SK-N-SH treated with all-trans-retinoic acid at 6 μM for 48 hours (cell line): ENCODE results near the gene SNX5.

Experiments
- ATAC-seq: fragments of 200-7000 bp; cut with Tn5 transposase; 3 replicates; pipeline ENCODE4 v1.9.1; 2020; ENCODE audit warnings: mild to moderate bottlenecking, moderate library complexity
- ARNTL ChIP-seq: fragments of 450-650 bp; formaldehyde crosslinking; IDR thresholded peaks from 2 replicates; pipeline ENCODE4 v1.5.0; 2020; ENCODE audit warnings: low read depth, mild to moderate bottlenecking, moderate library complexity, borderline replicate concordance
- BACH2 ChIP-seq: fragments of 250-450 bp; sonication (Bioruptor Pico); IDR thresholded peaks from 2 replicates; pipeline ENCODE4 v1.9.0; 2021; ENCODE audit warnings: mild to moderate bottlenecking, borderline replicate concordance
- ESRRG ChIP-seq: fragments of 250-450 bp; sonication (Bioruptor Pico); IDR thresholded peaks from 2 replicates; pipeline ENCODE4 v1.6.1; 2021; ENCODE audit warnings: mild to moderate bottlenecking
- GLIS3 ChIP-seq: fragments of 250-450 bp; sonication (Bioruptor Pico); IDR thresholded peaks from 2 replicates; pipeline ENCODE4 v1.5.0; 2020; ENCODE audit warnings: mild to moderate bottlenecking, moderate library complexity
- ISL1 ChIP-seq: fragments of 250-450 bp; sonication (Bioruptor Pico); IDR thresholded peaks from 2 replicates; pipeline ENCODE4 v2.1.2; 2022; ENCODE audit warnings: mild to moderate bottlenecking, moderate library complexity
- OSR1 ChIP-seq: fragments of 250-450 bp; sonication (Bioruptor Pico); IDR thresholded peaks from 2 replicates; pipeline ENCODE4 v1.8.0; 2022; ENCODE audit warnings: moderate library complexity, mild to moderate bottlenecking, inconsistent platforms
- PPARA ChIP-seq: fragments of 250-450 bp; sonication (Bioruptor Pico); IDR thresholded peaks from 2 replicates; pipeline ENCODE4 v1.5.0; 2020; ENCODE audit warnings: mild to moderate bottlenecking, borderline replicate concordance
- RARB ChIP-seq: fragments of 250-450 bp; sonication (Bioruptor Pico); IDR thresholded peaks from 2 replicates; pipeline ENCODE4 v1.8.0; 2021; ENCODE audit warnings: mild to moderate bottlenecking, moderate library complexity
- SNAI2 ChIP-seq: fragments of 250-450 bp; sonication (Bioruptor Pico); IDR thresholded peaks from 2 replicates; pipeline ENCODE4 v1.5.0; 2020; ENCODE audit warnings: mild to moderate bottlenecking, moderate library complexity
- TCF4 ChIP-seq: fragments of 250-450 bp; sonication (Bioruptor Pico); IDR thresholded peaks from 2 replicates; pipeline ENCODE4 v1.8.0; 2021; ENCODE audit warnings: mild to moderate bottlenecking, moderate library complexity, borderline replicate concordance
- TOX ChIP-seq: fragments of 250-450 bp; sonication (Bioruptor Pico); IDR thresholded peaks from 2 replicates; pipeline ENCODE4 v1.8.0; 2021; ENCODE audit warnings: mild to moderate bottlenecking, moderate library complexity, borderline replicate concordance
- ZC3H10 ChIP-seq: fragments of 250-450 bp; sonication (Bioruptor Pico); IDR thresholded peaks from 2 replicates; pipeline ENCODE4 v1.5.1; 2021; ENCODE audit warnings: mild to moderate bottlenecking, moderate library complexity
- ZFP3 ChIP-seq: fragments of 250-450 bp; sonication (Bioruptor Pico); IDR thresholded peaks from 2 replicates; pipeline ENCODE4 v1.5.0; 2020; ENCODE audit warnings: mild to moderate bottlenecking, moderate library complexity
- ZFP30 ChIP-seq: fragments of 450-650 bp; formaldehyde crosslinking; IDR thresholded peaks from 2 replicates; pipeline ENCODE4 v1.5.0; 2022; ENCODE audit warnings: mild to moderate bottlenecking, moderate library complexity
- ZNF565 ChIP-seq: fragments of 450-650 bp; formaldehyde crosslinking; conservative IDR thresholded peaks from 2 replicates; pipeline ENCODE4 v1.5.0; 2020; ENCODE audit warnings: low read depth, mild to moderate bottlenecking, moderate library complexity
- ZNF70 ChIP-seq: fragments of 450-650 bp; formaldehyde crosslinking; IDR thresholded peaks from 2 replicates; pipeline ENCODE4 v1.5.0; 2020; ENCODE audit warnings: mild to moderate bottlenecking, moderate library complexity
- ZNF8 ChIP-seq: fragments of 450-650 bp; formaldehyde crosslinking; IDR thresholded peaks from 2 replicates; pipeline ENCODE4 v1.5.0; 2020; ENCODE audit warnings: mild to moderate bottlenecking, moderate library complexity
- TF ChIP-seq, protein P1 (sequence below): fragments of 250-450 bp; sonication (Bioruptor Pico); IDR thresholded peaks from 2 replicates; pipeline ENCODE4 v1.8.0; 2020; ENCODE audit warnings: mild to moderate bottlenecking, moderate library complexity, borderline replicate concordance
- TF ChIP-seq, protein P2 (sequence below): fragments of 250-450 bp; sonication (Bioruptor Pico); IDR thresholded peaks from 2 replicates; pipeline ENCODE4 v1.5.0; 2020; ENCODE audit warnings: mild to moderate bottlenecking, moderate library complexity
- TF ChIP-seq, protein P3 (sequence below): fragments of 250-450 bp; sonication (Bioruptor Pico); IDR thresholded peaks from 2 replicates; pipeline ENCODE4 v1.8.0; 2021; ENCODE audit warnings: low read depth, mild to moderate bottlenecking, moderate library complexity, borderline replicate concordance
- TF ChIP-seq, protein P4 (sequence below): fragments of 250-450 bp; sonication (Bioruptor Pico); IDR thresholded peaks from 2 replicates; pipeline ENCODE4 v1.5.1; 2021; ENCODE audit warnings: mild to moderate bottlenecking, moderate library complexity
- TF ChIP-seq, protein P5 (sequence below): fragments of 250-450 bp; sonication (Bioruptor Pico); IDR thresholded peaks from 2 replicates; pipeline ENCODE4 v1.5.1; 2020; ENCODE audit warnings: low read depth, mild to moderate bottlenecking, moderate library complexity

The SNX5 gene

DNA sequence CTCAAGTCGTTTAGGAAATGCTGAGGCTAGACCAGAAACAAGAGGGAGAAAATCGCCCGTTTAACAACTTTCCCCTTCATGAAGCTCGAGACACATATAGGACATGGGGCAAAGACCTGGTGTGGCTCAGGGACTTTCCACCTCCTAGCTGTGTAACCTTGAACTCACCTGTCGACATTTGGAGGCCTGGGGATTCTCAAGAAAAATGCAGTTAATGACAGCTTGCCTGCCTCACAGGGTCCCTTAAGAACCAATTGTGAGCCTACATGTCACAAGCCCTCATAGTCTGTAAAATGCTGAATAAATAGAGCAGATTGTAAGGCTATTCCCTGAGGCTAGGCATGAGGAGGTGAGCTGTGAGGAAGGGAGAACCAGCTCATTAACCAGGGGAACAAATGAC is 35.3 kb upstream of the SNX5 start:
- TF ChIP-seq ZFP30 (CRISPR knock-in tag): no peak
- no peak for TF ChIP-seq ZNF8 (CRISPR knock-in tag)
- no peak for TF ChIP-seq ZNF565 (CRISPR knock-in tag)
- no peak for TF ChIP-seq TOX
- no peak for TF ChIP-seq ARNTL (CRISPR knock-in tag)
- TF ChIP-seq ZC3H10 (CRISPR knock-in tag): no peak
- TF ChIP-seq SNAI2 (CRISPR knock-in tag): no peak
- TF ChIP-seq ESRRG: no peak
- no peak for TF ChIP-seq OSR1 (CRISPR knock-in tag)
- TF ChIP-seq, protein P1, sequence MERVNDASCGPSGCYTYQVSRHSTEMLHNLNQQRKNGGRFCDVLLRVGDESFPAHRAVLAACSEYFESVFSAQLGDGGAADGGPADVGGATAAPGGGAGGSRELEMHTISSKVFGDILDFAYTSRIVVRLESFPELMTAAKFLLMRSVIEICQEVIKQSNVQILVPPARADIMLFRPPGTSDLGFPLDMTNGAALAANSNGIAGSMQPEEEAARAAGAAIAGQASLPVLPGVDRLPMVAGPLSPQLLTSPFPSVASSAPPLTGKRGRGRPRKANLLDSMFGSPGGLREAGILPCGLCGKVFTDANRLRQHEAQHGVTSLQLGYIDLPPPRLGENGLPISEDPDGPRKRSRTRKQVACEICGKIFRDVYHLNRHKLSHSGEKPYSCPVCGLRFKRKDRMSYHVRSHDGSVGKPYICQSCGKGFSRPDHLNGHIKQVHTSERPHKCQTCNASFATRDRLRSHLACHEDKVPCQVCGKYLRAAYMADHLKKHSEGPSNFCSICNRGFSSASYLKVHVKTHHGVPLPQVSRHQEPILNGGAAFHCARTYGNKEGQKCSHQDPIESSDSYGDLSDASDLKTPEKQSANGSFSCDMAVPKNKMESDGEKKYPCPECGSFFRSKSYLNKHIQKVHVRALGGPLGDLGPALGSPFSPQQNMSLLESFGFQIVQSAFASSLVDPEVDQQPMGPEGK: no peak
- no peak for TF ChIP-seq TCF4 (CRISPR knock-in tag)
- no peak for TF ChIP-seq RARB (CRISPR knock-in tag)
- TF ChIP-seq GLIS3: no peak
- TF ChIP-seq, protein P2, sequence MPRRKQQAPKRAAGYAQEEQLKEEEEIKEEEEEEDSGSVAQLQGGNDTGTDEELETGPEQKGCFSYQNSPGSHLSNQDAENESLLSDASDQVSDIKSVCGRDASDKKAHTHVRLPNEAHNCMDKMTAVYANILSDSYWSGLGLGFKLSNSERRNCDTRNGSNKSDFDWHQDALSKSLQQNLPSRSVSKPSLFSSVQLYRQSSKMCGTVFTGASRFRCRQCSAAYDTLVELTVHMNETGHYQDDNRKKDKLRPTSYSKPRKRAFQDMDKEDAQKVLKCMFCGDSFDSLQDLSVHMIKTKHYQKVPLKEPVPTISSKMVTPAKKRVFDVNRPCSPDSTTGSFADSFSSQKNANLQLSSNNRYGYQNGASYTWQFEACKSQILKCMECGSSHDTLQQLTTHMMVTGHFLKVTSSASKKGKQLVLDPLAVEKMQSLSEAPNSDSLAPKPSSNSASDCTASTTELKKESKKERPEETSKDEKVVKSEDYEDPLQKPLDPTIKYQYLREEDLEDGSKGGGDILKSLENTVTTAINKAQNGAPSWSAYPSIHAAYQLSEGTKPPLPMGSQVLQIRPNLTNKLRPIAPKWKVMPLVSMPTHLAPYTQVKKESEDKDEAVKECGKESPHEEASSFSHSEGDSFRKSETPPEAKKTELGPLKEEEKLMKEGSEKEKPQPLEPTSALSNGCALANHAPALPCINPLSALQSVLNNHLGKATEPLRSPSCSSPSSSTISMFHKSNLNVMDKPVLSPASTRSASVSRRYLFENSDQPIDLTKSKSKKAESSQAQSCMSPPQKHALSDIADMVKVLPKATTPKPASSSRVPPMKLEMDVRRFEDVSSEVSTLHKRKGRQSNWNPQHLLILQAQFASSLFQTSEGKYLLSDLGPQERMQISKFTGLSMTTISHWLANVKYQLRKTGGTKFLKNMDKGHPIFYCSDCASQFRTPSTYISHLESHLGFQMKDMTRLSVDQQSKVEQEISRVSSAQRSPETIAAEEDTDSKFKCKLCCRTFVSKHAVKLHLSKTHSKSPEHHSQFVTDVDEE (CRISPR knock-in tag): no peak
- ATAC-seq: no peak

DNA sequence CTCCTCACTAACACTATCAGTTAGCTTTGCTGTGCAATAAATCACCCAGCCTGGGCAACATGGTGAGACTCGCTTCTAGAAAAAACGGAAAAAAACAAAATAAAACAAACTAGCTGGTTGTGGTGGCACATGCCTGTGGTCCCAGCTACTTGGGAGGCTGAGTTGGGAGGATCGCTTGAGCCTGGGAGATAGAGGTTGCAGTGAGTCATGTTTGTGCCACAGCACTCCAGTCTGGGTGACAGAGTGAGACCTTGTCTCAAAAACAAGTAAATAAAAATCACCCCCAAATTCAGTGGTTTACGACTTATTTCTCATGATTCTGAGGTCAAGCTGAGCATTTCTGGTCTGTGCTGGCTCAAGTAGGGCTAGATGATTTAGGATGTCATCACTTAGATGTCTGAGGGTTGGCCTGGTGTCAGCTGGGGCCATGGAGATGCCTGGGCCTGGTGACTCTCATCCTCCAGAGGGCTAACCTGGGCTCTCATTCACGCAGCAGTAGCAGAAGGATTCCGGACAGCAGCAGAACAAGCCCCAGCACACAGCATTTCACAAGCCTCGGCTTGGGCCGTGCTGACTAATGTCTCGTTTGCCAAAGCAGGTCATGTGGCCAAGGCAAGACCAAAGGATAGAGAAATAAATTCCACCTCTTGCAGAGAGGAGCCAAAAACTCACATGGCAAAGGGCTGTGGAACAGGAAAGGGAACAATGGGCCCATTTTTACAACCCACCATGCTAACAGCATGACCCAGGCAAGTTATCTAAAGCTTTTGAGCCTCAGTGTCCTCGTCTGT is 32.7 kb upstream of the SNX5 start:
- no peak; the same call in 2 of the 3 replicates for ATAC-seq
- TF ChIP-seq SNAI2 (CRISPR knock-in tag) (no peak), ZFP30 (CRISPR knock-in tag) (no peak), ISL1 (CRISPR knock-in tag) (no peak), PPARA (no peak), ZFP3 (CRISPR knock-in tag) (no peak), GLIS3 (no peak), TOX (no peak), RARB (CRISPR knock-in tag) (no peak), ARNTL (CRISPR knock-in tag) (no peak), OSR1 (CRISPR knock-in tag) (no peak), BACH2 (CRISPR knock-in tag) (no peak), ZNF70 (no peak)
- TF ChIP-seq, protein P2 (CRISPR knock-in tag): no peak
- TF ChIP-seq, protein P3, sequence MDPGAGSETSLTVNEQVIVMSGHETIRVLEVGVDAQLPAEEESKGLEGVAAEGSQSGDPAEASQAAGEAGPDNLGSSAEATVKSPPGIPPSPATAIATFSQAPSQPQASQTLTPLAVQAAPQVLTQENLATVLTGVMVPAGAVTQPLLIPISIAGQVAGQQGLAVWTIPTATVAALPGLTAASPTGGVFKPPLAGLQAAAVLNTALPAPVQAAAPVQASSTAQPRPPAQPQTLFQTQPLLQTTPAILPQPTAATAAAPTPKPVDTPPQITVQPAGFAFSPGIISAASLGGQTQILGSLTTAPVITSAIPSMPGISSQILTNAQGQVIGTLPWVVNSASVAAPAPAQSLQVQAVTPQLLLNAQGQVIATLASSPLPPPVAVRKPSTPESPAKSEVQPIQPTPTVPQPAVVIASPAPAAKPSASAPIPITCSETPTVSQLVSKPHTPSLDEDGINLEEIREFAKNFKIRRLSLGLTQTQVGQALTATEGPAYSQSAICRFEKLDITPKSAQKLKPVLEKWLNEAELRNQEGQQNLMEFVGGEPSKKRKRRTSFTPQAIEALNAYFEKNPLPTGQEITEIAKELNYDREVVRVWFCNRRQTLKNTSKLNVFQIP (CRISPR knock-in tag): no peak
- TF ChIP-seq, protein P4, sequence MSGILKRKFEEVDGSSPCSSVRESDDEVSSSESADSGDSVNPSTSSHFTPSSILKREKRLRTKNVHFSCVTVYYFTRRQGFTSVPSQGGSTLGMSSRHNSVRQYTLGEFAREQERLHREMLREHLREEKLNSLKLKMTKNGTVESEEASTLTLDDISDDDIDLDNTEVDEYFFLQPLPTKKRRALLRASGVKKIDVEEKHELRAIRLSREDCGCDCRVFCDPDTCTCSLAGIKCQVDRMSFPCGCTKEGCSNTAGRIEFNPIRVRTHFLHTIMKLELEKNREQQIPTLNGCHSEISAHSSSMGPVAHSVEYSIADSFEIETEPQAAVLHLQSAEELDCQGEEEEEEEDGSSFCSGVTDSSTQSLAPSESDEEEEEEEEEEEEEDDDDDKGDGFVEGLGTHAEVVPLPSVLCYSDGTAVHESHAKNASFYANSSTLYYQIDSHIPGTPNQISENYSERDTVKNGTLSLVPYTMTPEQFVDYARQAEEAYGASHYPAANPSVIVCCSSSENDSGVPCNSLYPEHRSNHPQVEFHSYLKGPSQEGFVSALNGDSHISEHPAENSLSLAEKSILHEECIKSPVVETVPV (CRISPR knock-in tag): no peak
- TF ChIP-seq, protein P5, sequence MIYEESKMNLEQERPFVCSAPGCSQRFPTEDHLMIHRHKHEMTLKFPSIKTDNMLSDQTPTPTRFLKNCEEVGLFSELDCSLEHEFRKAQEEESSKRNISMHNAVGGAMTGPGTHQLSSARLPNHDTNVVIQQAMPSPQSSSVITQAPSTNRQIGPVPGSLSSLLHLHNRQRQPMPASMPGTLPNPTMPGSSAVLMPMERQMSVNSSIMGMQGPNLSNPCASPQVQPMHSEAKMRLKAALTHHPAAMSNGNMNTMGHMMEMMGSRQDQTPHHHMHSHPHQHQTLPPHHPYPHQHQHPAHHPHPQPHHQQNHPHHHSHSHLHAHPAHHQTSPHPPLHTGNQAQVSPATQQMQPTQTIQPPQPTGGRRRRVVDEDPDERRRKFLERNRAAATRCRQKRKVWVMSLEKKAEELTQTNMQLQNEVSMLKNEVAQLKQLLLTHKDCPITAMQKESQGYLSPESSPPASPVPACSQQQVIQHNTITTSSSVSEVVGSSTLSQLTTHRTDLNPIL (CRISPR knock-in tag): no peak
